ENCODE measurements around the gene PAX4.

DNA sequence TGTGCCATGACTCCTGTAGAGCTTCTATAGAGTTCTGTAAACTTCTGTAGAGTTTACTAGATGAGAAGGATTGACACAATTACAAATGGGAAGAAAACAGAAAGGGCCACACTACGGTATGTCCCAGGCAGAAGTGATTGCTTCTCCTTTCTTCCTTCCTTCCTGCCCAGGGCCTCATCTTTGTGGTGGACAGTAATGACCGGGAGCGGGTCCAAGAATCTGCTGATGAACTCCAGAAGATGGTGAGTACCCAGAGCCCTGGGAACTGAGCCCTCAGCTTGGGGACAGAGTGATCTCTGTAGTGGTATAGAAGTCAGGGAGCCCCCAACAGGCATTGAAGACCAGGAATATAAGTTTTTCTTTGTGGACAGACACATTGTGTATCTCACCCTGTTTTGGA is 28.0 kb downstream of the PAX4 start:
- TF ChIP-seq, protein P1, sequence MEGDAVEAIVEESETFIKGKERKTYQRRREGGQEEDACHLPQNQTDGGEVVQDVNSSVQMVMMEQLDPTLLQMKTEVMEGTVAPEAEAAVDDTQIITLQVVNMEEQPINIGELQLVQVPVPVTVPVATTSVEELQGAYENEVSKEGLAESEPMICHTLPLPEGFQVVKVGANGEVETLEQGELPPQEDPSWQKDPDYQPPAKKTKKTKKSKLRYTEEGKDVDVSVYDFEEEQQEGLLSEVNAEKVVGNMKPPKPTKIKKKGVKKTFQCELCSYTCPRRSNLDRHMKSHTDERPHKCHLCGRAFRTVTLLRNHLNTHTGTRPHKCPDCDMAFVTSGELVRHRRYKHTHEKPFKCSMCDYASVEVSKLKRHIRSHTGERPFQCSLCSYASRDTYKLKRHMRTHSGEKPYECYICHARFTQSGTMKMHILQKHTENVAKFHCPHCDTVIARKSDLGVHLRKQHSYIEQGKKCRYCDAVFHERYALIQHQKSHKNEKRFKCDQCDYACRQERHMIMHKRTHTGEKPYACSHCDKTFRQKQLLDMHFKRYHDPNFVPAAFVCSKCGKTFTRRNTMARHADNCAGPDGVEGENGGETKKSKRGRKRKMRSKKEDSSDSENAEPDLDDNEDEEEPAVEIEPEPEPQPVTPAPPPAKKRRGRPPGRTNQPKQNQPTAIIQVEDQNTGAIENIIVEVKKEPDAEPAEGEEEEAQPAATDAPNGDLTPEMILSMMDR (IDR thresholded peaks at IDR 0.05; ENCODE audit: poor library complexity, severe bottlenecking) = no peak
- no peak for TF ChIP-seq TAF1 (IDR thresholded peaks at IDR 0.05; ENCODE audit: low read depth)
- no peak for TF ChIP-seq SMC3 (conservative IDR thresholded peaks at IDR 0.05; ENCODE audit: poor library complexity)
- TF ChIP-seq MXI1 (conservative IDR thresholded peaks at IDR 0.05; ENCODE audit: poor library complexity, severe bottlenecking) = no peak
- no peak for TF ChIP-seq EZH2 (IDR thresholded peaks at IDR 0.05; ENCODE audit: borderline replicate concordance, insufficient read depth, low read length, poor library complexity, severe bottlenecking)
- no peak for TF ChIP-seq POLR2AphosphoS5 (IDR thresholded peaks at IDR 0.05)
- TF ChIP-seq EP300 (conservative IDR thresholded peaks at IDR 0.05; ENCODE audit: poor library complexity, severe bottlenecking) = no peak
- TF ChIP-seq, protein P2, sequence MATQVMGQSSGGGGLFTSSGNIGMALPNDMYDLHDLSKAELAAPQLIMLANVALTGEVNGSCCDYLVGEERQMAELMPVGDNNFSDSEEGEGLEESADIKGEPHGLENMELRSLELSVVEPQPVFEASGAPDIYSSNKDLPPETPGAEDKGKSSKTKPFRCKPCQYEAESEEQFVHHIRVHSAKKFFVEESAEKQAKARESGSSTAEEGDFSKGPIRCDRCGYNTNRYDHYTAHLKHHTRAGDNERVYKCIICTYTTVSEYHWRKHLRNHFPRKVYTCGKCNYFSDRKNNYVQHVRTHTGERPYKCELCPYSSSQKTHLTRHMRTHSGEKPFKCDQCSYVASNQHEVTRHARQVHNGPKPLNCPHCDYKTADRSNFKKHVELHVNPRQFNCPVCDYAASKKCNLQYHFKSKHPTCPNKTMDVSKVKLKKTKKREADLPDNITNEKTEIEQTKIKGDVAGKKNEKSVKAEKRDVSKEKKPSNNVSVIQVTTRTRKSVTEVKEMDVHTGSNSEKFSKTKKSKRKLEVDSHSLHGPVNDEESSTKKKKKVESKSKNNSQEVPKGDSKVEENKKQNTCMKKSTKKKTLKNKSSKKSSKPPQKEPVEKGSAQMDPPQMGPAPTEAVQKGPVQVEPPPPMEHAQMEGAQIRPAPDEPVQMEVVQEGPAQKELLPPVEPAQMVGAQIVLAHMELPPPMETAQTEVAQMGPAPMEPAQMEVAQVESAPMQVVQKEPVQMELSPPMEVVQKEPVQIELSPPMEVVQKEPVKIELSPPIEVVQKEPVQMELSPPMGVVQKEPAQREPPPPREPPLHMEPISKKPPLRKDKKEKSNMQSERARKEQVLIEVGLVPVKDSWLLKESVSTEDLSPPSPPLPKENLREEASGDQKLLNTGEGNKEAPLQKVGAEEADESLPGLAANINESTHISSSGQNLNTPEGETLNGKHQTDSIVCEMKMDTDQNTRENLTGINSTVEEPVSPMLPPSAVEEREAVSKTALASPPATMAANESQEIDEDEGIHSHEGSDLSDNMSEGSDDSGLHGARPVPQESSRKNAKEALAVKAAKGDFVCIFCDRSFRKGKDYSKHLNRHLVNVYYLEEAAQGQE (IDR thresholded peaks at IDR 0.05; ENCODE audit: borderline replicate concordance) = no peak
- no peak for TF ChIP-seq RAD21 (conservative IDR thresholded peaks at IDR 0.05)

Data from neural cell (in vitro differentiated cells).